Psoas muscle (tissue), 8 donors: ENCODE results near the gene CLCN2. TPM values are rescaled to one million over a fixed set of nuclear protein-coding genes. Genes with fewer than 3 reads are reported as not detected.

Source experiments
- ATAC-seq, 4 donors: fragments of 200-7000 bp; cut with Tn5 transposase; one replicate each; pipeline ENCODE4 v1.9.1; 2020; ENCODE audit warnings: moderate library complexity in 3 of 4, mild to moderate bottlenecking in 2 of 4
- DNase-seq, 2 donors: peaks; one replicate each; pipeline ENCODE4 v3.0.0-alpha.2; 2020
- H3K27ac ChIP-seq: fragments of 200-600 bp; one replicate; pipeline ENCODE4 v1.8.0; 2022
- H3K27me3 ChIP-seq, 3 donors: fragments of 200-600 bp in 1 of 3; one replicate each; pipeline versions ENCODE4 v1.6.1 to v1.8.0; 2013 to 2022; ENCODE audit warnings: low read length in 2 of 3, mild to moderate bottlenecking in 2 of 3, moderate library complexity in 1 of 3; ENCODE audit not compliant: insufficient read depth in 3 of 3
- H3K36me3 ChIP-seq, 2 donors: fragments of 200-600 bp in 1 of 2; one replicate each; pipeline versions ENCODE4 v1.6.1 to v1.8.0; 2013 to 2022; ENCODE audit warnings: low read depth in 1 of 2, mild to moderate bottlenecking in 1 of 2, moderate library complexity in 1 of 2; ENCODE audit not compliant: insufficient read depth in 1 of 2
- H3K4me1 ChIP-seq: fragments of 200-600 bp; one replicate; pipeline ENCODE4 v1.8.0; 2022
- H3K4me3 ChIP-seq: fragments of 200-600 bp; one replicate; pipeline ENCODE4 v1.8.0; 2022; ENCODE audit warnings: mild to moderate bottlenecking
- H3K9me3 ChIP-seq: fragments of 200-600 bp; one replicate; pipeline ENCODE4 v1.8.0; 2022
- WGBS, 3 donors: extraction: QIAGEN DNeasy Blood & Tissue Kit; methylation state at CpG; one replicate each; pipeline versions ENCODE4 v1.1.6 to v1.1.7; 2013; 5-methylcytosine and 5-hydroxymethylcytosine counted together
- intact Hi-C, 2 donors: fragments of 100-400 bp; cut with DNase I; formaldehyde crosslinking; loops; one replicate each; pipeline versions ENCODE4 v1.11.0 to v1.14.2; 2022
- polyA plus RNA-seq, 3 donors: library from polyadenylated mRNA; stranded (reverse); fragments of 200-250 nt; gene quantifications; one replicate each; pipeline ENCODE4 v1.2.3, GENCODE V29; 2013
- total RNA-seq, 4 donors: library from RNA; stranded (reverse); fragmentation: NEBNext Ultra II Directional in 2 of 4; extraction: Animal tissue kit (Norgen Biotek cat#: 25700) in 2 of 4; gene quantifications; one replicate each; pipeline versions ENCODE4 v1.2.1 to v1.2.4, GENCODE V29; 2021 to 2023
- TF ChIP-seq, protein P1 (sequence below): fragments of 200-600 bp; IDR thresholded peaks from one replicate; pipeline ENCODE4 v1.8.0; 2022; ENCODE audit warnings: antibody characterized with exemption
- donor health status: healthy with polysubstance abuse.
- donor health status: DM: no; HTN: no; CAD: no; lungs with moderate emphysema.
- donor health status: Bipolar disorder and iron deficiency.
- donor health status: healthy.
- donor health status: DM: yes; HTN: yes; CAD: no.
- donor health status: DM: no; HTN: no; CAD: no.
- donor health status: DM: no; HTN: no; CAD: no.
- donor health status: DM: yes; HTN: yes; CAD: no.

The CLCN2 gene
- total and polyA plus RNA-seq, 7 donors = 0.64 to 2.8 (median 1.6) TPM

DNA sequence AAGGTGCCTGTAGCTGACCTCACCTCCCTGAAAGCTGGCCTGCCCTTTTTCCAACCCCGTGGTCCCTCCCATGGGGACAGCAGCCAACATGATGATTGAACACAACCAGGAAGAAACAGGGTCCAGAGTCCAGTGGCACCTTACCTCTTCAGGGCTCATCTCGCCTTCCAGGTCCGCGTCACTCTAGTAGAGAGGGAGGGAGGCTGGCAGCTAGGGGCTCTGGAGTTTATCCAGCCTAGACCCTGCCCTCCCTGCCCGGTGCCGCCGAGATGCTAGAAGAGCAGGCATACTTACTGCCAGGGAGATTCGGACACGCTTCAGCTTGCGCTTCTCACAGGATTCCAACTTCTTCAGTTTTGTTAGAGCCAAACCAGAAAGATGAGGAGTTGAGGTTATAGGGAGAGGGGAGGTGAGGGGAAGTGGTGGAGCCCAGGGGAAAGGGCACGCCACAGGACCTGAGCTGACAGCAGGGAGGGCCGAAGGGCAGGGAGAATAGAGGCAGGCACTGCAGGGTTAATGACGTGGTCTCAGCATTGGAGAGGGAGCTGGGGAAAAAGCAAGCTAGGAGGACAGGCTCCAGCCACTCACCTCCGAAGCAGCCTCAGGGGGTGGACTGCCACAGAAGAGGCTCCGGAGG is 9.1 kb downstream of the CLCN2 start:
- DNase-seq (peak in 1 of 2 donors; percentile 44), ATAC-seq (no peak)
- H3K27ac ChIP-seq = no peak overlapping the region
- H3K4me1 ChIP-seq = no peaks in the 10 kb centered on the region
- peaks cover 0 to 10% of the 10 kb centered on the region in 2 donors for H3K36me3 ChIP-seq
- H3K4me3 ChIP-seq = no peak overlapping the region
- no peaks in the 10 kb centered on the region for H3K9me3 ChIP-seq
- WGBS, 3 donors = 81 to 87% (median 81%) methylated on average over 15 of the region's 15 CpGs
- intact Hi-C loops = no loop called here
- no peaks in the 10 kb centered on the region for H3K27me3 ChIP-seq
- TF ChIP-seq, protein P1, sequence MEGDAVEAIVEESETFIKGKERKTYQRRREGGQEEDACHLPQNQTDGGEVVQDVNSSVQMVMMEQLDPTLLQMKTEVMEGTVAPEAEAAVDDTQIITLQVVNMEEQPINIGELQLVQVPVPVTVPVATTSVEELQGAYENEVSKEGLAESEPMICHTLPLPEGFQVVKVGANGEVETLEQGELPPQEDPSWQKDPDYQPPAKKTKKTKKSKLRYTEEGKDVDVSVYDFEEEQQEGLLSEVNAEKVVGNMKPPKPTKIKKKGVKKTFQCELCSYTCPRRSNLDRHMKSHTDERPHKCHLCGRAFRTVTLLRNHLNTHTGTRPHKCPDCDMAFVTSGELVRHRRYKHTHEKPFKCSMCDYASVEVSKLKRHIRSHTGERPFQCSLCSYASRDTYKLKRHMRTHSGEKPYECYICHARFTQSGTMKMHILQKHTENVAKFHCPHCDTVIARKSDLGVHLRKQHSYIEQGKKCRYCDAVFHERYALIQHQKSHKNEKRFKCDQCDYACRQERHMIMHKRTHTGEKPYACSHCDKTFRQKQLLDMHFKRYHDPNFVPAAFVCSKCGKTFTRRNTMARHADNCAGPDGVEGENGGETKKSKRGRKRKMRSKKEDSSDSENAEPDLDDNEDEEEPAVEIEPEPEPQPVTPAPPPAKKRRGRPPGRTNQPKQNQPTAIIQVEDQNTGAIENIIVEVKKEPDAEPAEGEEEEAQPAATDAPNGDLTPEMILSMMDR = no peak

GRCh38 chr3:184351511-184352148 is 9.8 kb downstream of the CLCN2 start:
- no peaks in the 10 kb centered on the region for H3K27me3 ChIP-seq
- H3K4me3 ChIP-seq = no peak overlapping the region
- TF ChIP-seq, protein P1 = no peak
- WGBS, 3 donors = 54 to 59% (median 58%) methylated on average over 9 of the region's 9 CpGs
- intact Hi-C loops = no loop called here
- ATAC-seq (no peak), DNase-seq (peak in 1 of 2 donors; percentile 19)
- peaks cover 0 to 7% of the 10 kb centered on the region in 2 donors for H3K36me3 ChIP-seq
- no peaks in the 10 kb centered on the region for H3K4me1 ChIP-seq
- no peak overlapping the region for H3K27ac ChIP-seq
- H3K9me3 ChIP-seq = no peaks in the 10 kb centered on the region

GRCh38 chr3:184350618-184351017 is 10.8 kb downstream of the CLCN2 start:
- WGBS, 3 donors = 92 to 96% (median 96%) methylated on average over 6 of the region's 6 CpGs

GRCh38 chr3:184349563-184350470 is 11.6 kb downstream of the CLCN2 start:
- H3K4me1 ChIP-seq = peaks cover 11% of the 10 kb centered on the region
- intact Hi-C loops = no loop called here
- H3K9me3 ChIP-seq = no peaks in the 10 kb centered on the region
- peaks cover 0 to 7% of the 10 kb centered on the region in 2 donors for H3K36me3 ChIP-seq
- H3K27me3 ChIP-seq = no peaks in the 10 kb centered on the region
- ATAC-seq (no peak), DNase-seq (peak in 1 of 2 donors; percentile 30)
- H3K4me3 ChIP-seq = no peak overlapping the region
- WGBS, 3 donors = 79 to 82% (median 80%) methylated on average over 10 of the region's 10 CpGs
- no peak overlapping the region for H3K27ac ChIP-seq
- TF ChIP-seq, protein P1 = no peak

More at GRCh38 chr3:184350618-184351017, 10.8 kb downstream of the CLCN2 start:
- no peak overlapping the region for H3K4me3 ChIP-seq
- no peak overlapping the region for H3K27ac ChIP-seq
- H3K27me3 ChIP-seq = no peaks in the 10 kb centered on the region
- H3K4me1 ChIP-seq = peaks cover 7% of the 10 kb centered on the region
- no peaks in the 10 kb centered on the region for H3K9me3 ChIP-seq
- intact Hi-C loops = no loop called here
- ATAC-seq = no peak
- peak in 1 of 2 donors; percentile 6 for DNase-seq
- TF ChIP-seq, protein P1 = no peak
- H3K36me3 ChIP-seq = peaks cover 0 to 6% of the 10 kb centered on the region in 2 donors
